AG04450 (cell line): ENCODE data around the gene NSMF. TPM values are rescaled to one million over a fixed set of nuclear protein-coding genes. Genes with fewer than 3 reads are reported as not detected.

ENCODE experiments used
- CTCF ChIA-PET: fragments of 300-600, 350-600 bp; formaldehyde crosslinking; extraction: SDS; loops from one replicate; lab custom pipeline; 2022; ENCODE audit warnings: antibody characterized with exemption, inconsistent platforms; lab: Charles Lee
- POLR2A ChIA-PET: fragments of 350-600 bp; formaldehyde crosslinking; extraction: SDS; loops from one replicate; lab custom pipeline; 2021; ENCODE audit warnings: antibody characterized with exemption, inconsistent platforms; lab: Yijun Ruan, JAX
- DNase-seq: peaks from one replicate; pipeline ENCODE4 v3.0.0-alpha.2; 2011; ENCODE audit warnings: low read depth, low spot score
- H3K27ac ChIP-seq: one replicate; pipeline ENCODE4 v1.5.1; 2012; ENCODE audit warnings: low read depth, low read length, control low read depth
- H3K27me3 ChIP-seq: one replicate; pipeline ENCODE4 v1.6.0; 2012; ENCODE audit warnings: low read length; ENCODE audit not compliant: control insufficient read depth, insufficient read depth
- H3K4me3 ChIP-seq: 2 replicates; pipeline ENCODE4 v1.5.1; 2011; ENCODE audit warnings: mild to moderate bottlenecking, low read depth, low read length, control low read depth
- H3K9me3 ChIP-seq: 2 replicates; pipeline ENCODE4 v1.5.1; 2012; ENCODE audit warnings: low read length; ENCODE audit not compliant: control insufficient read depth, insufficient read depth
- CTCF ChIP-seq: IDR thresholded peaks from 2 replicates; pipeline ENCODE4 v1.5.1; 2011; ENCODE audit warnings: low read depth, low read length, control low read depth, inconsistent platforms
- polyA plus RNA-seq: library from polyadenylated mRNA; depleted of rRNA; stranded (reverse); fragments of >200 nt; gene quantifications from 2 replicates; pipeline ENCODE4 v1.2.3, GENCODE V29; 2011

NSMF gene
- polyA plus RNA-seq, 1 experiment, result 20.7 TPM

- DNase-seq, result no peak
- H3K27me3 ChIP-seq, result no peaks in the 10 kb centered on the region
- peaks cover 3% of the 10 kb centered on the region; the same call in 1 of the 2 replicates for H3K9me3 ChIP-seq
- CTCF ChIA-PET, result interaction anchor here (0.6 to 1.0 kb wide), 3 partner anchors 99 to 109 kb away, joined by 3 read pairs; partner anchors contain the start of gene NRARP
- no peak for TF ChIP-seq CTCF
- POLR2A ChIA-PET, result no interaction called here
- H3K27ac ChIP-seq, result no peak overlapping the region
- no peak overlapping the region for H3K4me3 ChIP-seq
These were observed 53.5 kb downstream of the NSMF start for GRCh38 chr9:137405677-137406081.

- CTCF ChIA-PET, result interaction anchor here (0.6 to 1.0 kb wide), 3 partner anchors 99 to 118 kb away, joined by 3 read pairs; no protein-coding TSS in a partner anchor
These were observed 54.1 kb downstream of the NSMF start for GRCh38 chr9:137404961-137405567.

GRCh38 chr9:137403269-137403668 is 55.9 kb downstream of the NSMF start:
- TF ChIP-seq CTCF, result no peak
- CTCF ChIA-PET, result no interaction called here
- no peak for DNase-seq
- Histone ChIP-seq H3K9me3 (peaks cover 11% of the 10 kb centered on the region; the same call in 1 of the 2 replicates), H3K27me3 (no peaks in the 10 kb centered on the region), H3K4me3 (no peak overlapping the region), H3K27ac (no peak overlapping the region)
- POLR2A ChIA-PET, result interaction anchor here (0.6 kb wide), 1 partner anchor 16 kb away, joined by 3 read pairs; no protein-coding TSS in a partner anchor

More at GRCh38 chr9:137404961-137405567, 54.1 kb downstream of the NSMF start:
- peaks cover 3% of the 10 kb centered on the region; the same call in 1 of the 2 replicates for H3K9me3 ChIP-seq
- TF ChIP-seq CTCF, result no peak
- H3K27me3 ChIP-seq, result no peaks in the 10 kb centered on the region
- no peak for DNase-seq
- H3K27ac ChIP-seq, result no peak overlapping the region
- no peak overlapping the region for H3K4me3 ChIP-seq
- POLR2A ChIA-PET, result no interaction called here

GRCh38 chr9:137402746-137403145 is 56.4 kb downstream of the NSMF start:
- H3K4me3 ChIP-seq, result no peak overlapping the region
- no peak for TF ChIP-seq CTCF
- DNase-seq, result no peak
- H3K9me3 ChIP-seq, result peaks cover 14% of the 10 kb centered on the region
- ChIA-PET CTCF (no interaction called here), POLR2A (no interaction called here)
- H3K27ac ChIP-seq, result no peak overlapping the region
- no peaks in the 10 kb centered on the region for H3K27me3 ChIP-seq
